Gastrocnemius medialis (tissue), 4 donors: ENCODE results near the gene ADORA1. TPM values are rescaled to one million over a fixed set of nuclear protein-coding genes. Genes with fewer than 3 reads are reported as not detected.
A peak's percentile ranks its signal among the peaks of the same experiment; 100 is the strongest.

Experiments
- ATAC-seq, 2 donors: fragments of 150-250 bp; one replicate each; pipeline ENCODE4 v1.9.1; 2016
- DNase-seq, 2 donors: peaks; one replicate each; pipeline ENCODE4 v3.0.0-alpha.2; 2019
- H3K27ac ChIP-seq, 4 donors: fragments of 200-600 bp; sonication (generic); 1 replicate in 1 of 4; 2 replicates in 3 of 4; pipeline ENCODE4 v1.5.1; 2016 to 2018; ENCODE audit warnings: mild to moderate bottlenecking in 2 of 4, moderate library complexity in 1 of 4
- H3K27me3 ChIP-seq, 3 donors: fragments of 200-600 bp; sonication (generic) in 2 of 3; 1 replicate in 1 of 3; 2 replicates in 2 of 3; pipeline versions ENCODE4 v1.5.1 to v1.6.0; 2016 to 2019; ENCODE audit warnings: mild to moderate bottlenecking in 1 of 3, moderate library complexity in 1 of 3
- H3K36me3 ChIP-seq, 2 donors: fragments of 200-600 bp; sonication (generic) in 1 of 2; one replicate each; pipeline ENCODE4 v1.5.1; 2017 to 2018
- H3K4me1 ChIP-seq, 2 donors: fragments of 200-600 bp; sonication (generic) in 1 of 2; one replicate each; pipeline ENCODE4 v1.5.1; 2016 to 2017; ENCODE audit warnings: mild to moderate bottlenecking in 2 of 2
- H3K4me3 ChIP-seq, 4 donors: fragments of 200-600 bp; sonication (generic) in 3 of 4; 1 replicate in 1 of 4; 2 replicates in 3 of 4; pipeline ENCODE4 v1.5.1; 2016 to 2019; ENCODE audit warnings: mild to moderate bottlenecking in 2 of 4
- H3K9me3 ChIP-seq, 3 donors: fragments of 200-600 bp; sonication (generic) in 2 of 3; 1 replicate in 1 of 3; 2 replicates in 2 of 3; pipeline ENCODE4 v1.5.1; 2016 to 2019
- POLR2A ChIP-seq, 2 donors: fragments of 450-650 bp; IDR thresholded peaks; one replicate each; pipeline ENCODE4 v1.6.1; 2017; ENCODE audit warnings: antibody characterized with exemption in 2 of 2, mild to moderate bottlenecking in 2 of 2, moderate library complexity in 2 of 2
- in situ Hi-C, 4 donors: fragments of 200-750 bp; cut with MboI; loops; one replicate each; pipeline versions ENCODE4 v1.15.0 to v1.8.0; 2017; ENCODE audit warnings: low sequenced_read_pairs in 4 of 4
- intact Hi-C: fragments of 100-400 bp; cut with DNase I; formaldehyde crosslinking; loops from one replicate; pipeline ENCODE4 v1.15.1; 2023; ENCODE audit warnings: low total_unique reads
- total RNA-seq, 4 donors: library from RNA; depleted of rRNA; stranded (reverse); fragments of >200 nt; gene quantifications; one replicate each; pipeline versions ENCODE4 v1.1.0 to v1.2.3, GENCODE V29; 2016
- TF ChIP-seq, protein P1 (sequence below), 5 experiments: fragments of 450-650 bp in 3 of 5; fragments of 200-600 bp in 2 of 5; sonication (generic) in 2 of 5; IDR thresholded peaks in 4 of 5; conservative IDR thresholded peaks in 1 of 5; 1 replicate in 4 of 5; 2 replicates in 1 of 5; pipeline ENCODE4 v1.5.1; 2016 to 2019; ENCODE audit warnings: antibody characterized with exemption in 5 of 5, mild to moderate bottlenecking in 3 of 5, moderate library complexity in 3 of 5

The ADORA1 gene
- total RNA-seq, 4 donors from 2014 or later = 0.25 to 5.6 (median 1.7) TPM

DNA sequence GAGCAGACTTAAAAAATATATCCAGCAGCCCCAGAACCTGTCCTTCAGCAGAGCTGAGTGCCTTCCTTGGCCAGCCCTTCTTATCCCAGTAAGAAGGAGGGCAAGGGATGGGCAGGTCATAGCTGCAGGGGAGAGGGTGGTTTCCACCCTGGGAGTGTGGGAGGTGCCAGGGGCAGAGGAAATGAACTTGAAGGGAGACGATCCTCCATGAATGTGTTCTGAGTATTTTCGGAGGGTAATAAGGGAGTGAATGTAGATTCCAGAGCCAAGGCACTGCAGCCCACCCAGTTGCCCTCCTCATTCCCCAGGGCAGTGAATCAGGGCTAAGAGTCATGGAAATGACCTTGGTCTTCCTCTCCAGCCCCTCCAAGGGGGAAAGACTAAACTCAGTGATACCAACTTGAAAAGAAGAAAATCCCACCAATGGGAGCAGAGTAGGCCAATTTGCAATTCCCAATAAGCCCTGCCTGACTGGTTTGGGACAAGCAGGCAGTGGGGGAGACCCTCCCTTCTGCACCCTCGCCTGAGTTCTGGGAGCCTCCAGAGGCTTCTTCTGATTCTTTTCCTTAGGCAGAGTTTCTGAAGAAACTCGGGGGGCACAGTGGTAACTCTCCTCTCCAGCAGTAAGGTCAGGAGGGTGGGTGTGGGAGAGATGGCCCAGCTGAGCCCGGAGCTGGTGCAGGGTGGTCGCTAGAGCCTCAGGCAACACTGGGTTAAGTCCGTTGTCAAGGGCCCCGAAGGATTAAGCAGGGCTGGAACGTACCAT lies 45.9 kb upstream of the ADORA1 start:
- Histone ChIP-seq H3K27ac (peak overlapping the region; percentile 97 to 100 (median 98)), H3K4me3 (no peak overlapping the region), H3K27me3 (no peaks in the 10 kb centered on the region), H3K4me1 (peaks cover 40 to 44% of the 10 kb centered on the region in 2 donors), H3K36me3 (no peaks in the 10 kb centered on the region), H3K9me3 (no peaks in the 10 kb centered on the region)
- TF ChIP-seq POLR2A (IDR thresholded peaks at IDR 0.05) = no peak
- TF ChIP-seq, protein P1, sequence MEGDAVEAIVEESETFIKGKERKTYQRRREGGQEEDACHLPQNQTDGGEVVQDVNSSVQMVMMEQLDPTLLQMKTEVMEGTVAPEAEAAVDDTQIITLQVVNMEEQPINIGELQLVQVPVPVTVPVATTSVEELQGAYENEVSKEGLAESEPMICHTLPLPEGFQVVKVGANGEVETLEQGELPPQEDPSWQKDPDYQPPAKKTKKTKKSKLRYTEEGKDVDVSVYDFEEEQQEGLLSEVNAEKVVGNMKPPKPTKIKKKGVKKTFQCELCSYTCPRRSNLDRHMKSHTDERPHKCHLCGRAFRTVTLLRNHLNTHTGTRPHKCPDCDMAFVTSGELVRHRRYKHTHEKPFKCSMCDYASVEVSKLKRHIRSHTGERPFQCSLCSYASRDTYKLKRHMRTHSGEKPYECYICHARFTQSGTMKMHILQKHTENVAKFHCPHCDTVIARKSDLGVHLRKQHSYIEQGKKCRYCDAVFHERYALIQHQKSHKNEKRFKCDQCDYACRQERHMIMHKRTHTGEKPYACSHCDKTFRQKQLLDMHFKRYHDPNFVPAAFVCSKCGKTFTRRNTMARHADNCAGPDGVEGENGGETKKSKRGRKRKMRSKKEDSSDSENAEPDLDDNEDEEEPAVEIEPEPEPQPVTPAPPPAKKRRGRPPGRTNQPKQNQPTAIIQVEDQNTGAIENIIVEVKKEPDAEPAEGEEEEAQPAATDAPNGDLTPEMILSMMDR (IDR thresholded peaks at IDR 0.05 in 4 of 5, conservative IDR thresholded peaks at IDR 0.05 in 1 of 5) = no peak
- DNase-seq (no peak), ATAC-seq (no peak)
- in situ Hi-C loops = no loop called here
- intact Hi-C loops = no loop called here

DNA sequence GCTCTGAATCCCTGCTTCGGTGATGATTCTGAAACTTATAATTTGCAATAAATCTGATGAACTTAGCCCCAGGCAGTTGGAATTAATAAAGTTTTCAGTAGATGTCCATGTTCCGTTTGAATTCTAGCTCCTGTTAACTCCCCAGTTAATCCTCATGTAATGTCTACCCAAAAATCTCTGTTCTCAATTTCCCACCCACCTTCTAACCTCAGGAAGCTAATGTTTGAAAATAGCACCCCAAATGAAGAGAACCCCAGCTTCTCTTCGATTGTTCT lies 45.4 kb upstream of the ADORA1 start:
- Histone ChIP-seq H3K36me3 (no peaks in the 10 kb centered on the region), H3K4me1 (peaks cover 45 to 49% of the 10 kb centered on the region in 2 donors), H3K9me3 (no peaks in the 10 kb centered on the region), H3K4me3 (no peak overlapping the region), H3K27ac (peak overlapping the region; percentile 97 to 100 (median 98)), H3K27me3 (no peaks in the 10 kb centered on the region)
- in situ Hi-C loops (no loop called here), intact Hi-C loops (no loop called here)
- ATAC-seq (no peak), DNase-seq (no peak)
- TF ChIP-seq POLR2A (IDR thresholded peaks at IDR 0.05) = no peak
- TF ChIP-seq, protein P1 (IDR thresholded peaks at IDR 0.05 in 4 of 5, conservative IDR thresholded peaks at IDR 0.05 in 1 of 5) = no peak

DNA sequence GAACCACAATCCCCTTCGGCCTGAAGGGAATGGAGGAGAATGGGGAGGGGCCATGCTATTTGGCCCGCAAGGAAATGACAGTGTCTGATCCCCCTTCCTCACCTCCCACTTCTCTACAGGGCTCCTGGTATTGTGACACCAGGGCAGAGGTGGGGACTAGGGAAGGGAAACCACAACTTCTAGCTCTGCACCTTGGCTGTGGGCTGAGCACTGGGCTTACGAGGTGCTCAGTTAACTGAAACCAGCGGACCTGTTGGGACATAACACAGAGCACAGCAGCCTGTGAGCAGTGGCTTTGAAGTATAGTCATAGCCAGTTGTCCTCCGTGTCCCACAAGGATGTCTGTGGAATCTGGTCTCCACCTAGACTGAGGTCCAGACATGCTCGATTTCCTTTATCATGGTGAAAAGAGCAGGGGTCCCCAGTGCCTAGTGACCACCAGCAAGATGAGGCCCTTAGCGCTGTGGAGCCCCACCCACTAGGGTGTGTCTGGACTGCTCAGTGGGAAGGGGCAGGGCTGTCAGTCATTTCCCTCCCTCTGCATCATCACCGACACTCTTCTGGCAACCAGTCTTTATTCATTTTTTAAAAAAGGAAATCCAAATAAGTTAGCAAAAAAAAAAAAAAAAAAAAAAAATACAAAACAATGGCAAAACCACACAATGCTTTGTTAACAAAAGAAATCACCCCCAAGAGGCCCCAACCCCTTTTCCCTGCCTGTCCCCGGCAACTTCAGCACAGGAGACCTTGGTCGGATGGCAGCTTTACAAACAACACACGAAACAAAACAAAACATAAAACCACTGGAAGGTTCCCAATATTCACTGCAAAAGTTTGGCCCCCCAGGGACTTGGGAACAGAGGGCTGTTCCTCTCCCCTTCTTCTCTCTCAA lies 44.7 kb upstream of the ADORA1 start:
- DNase-seq = no peak
- no peaks in the 10 kb centered on the region for H3K9me3 ChIP-seq
- intact Hi-C loops = no loop called here
- peak overlapping the region; percentile 97 to 100 (median 98) for H3K27ac ChIP-seq
- H3K27me3 ChIP-seq = no peaks in the 10 kb centered on the region
- H3K36me3 ChIP-seq = no peaks in the 10 kb centered on the region
- H3K4me3 ChIP-seq = peak overlapping the region; percentile 58 to 78 (median 67)
- H3K4me1 ChIP-seq = peaks cover 49 to 51% of the 10 kb centered on the region in 2 donors
- no peak for TF ChIP-seq POLR2A (IDR thresholded peaks at IDR 0.05)
- TF ChIP-seq, protein P1 (IDR thresholded peaks at IDR 0.05 in 4 of 5, conservative IDR thresholded peaks at IDR 0.05 in 1 of 5) = no peak
- ATAC-seq = no peak
- in situ Hi-C loops = no loop called here

DNA sequence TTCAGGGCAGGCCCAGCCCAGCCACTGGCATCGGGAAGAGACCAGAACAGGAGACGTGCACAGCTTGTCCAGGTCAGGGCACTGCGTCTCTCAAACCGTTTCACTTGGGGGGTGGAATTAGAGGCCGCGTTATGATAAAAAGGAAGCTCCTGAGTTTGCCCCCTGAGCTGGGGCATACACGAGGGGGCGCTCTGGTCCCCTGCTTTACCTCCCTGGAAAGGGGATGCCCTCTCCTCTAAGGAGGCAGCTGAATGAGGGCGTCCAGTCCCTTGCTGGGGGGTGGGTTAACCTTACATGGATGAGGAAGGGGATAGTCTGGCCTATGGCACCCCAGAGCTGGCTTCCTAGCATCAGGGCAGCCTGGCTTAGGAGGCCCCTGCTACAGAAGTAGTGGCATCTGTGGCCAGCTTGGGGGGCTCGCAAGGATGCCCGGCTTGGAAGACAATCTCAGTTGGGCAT lies 44.0 kb upstream of the ADORA1 start:
- DNase-seq (no peak), ATAC-seq (no peak)
- peaks cover 49 to 51% of the 10 kb centered on the region in 2 donors for H3K4me1 ChIP-seq
- H3K27me3 ChIP-seq = no peaks in the 10 kb centered on the region
- in situ Hi-C loops (no loop called here), intact Hi-C loops (no loop called here)
- no peak for TF ChIP-seq POLR2A (IDR thresholded peaks at IDR 0.05)
- TF ChIP-seq, protein P1 (IDR thresholded peaks at IDR 0.05 in 4 of 5, conservative IDR thresholded peaks at IDR 0.05 in 1 of 5) = peak in 4 of 5 experiments; percentile 16 to 44 (median 36)
- H3K9me3 ChIP-seq = no peaks in the 10 kb centered on the region
- peak overlapping the region; percentile 97 to 100 (median 98) for H3K27ac ChIP-seq
- peak overlapping the region; percentile 58 to 78 (median 67) for H3K4me3 ChIP-seq
- H3K36me3 ChIP-seq = no peaks in the 10 kb centered on the region
